ENCODE results near the gene PIK3AP1. TPM values are rescaled to one million over a fixed set of nuclear protein-coding genes. Genes with fewer than 3 reads are reported as not detected.
A peak's percentile ranks its signal among the peaks of the same experiment; 100 is the strongest.

Gene PIK3AP1
- total and polyA plus RNA-seq, 2 of the 13 experiments (the other 11 are each of a cell fraction or from before 2014, with no cell fraction given) = 3.6 to 13.8 TPM

- peak; percentile 74; the same call in 1 of the 2 replicates for TF ChIP-seq KDM2A (CRISPR knock-in tag; IDR thresholded peaks at IDR 0.05; ENCODE audit: borderline replicate concordance, low read depth)
- TF ChIP-seq REST (IDR thresholded peaks at IDR 0.05; ENCODE audit: borderline replicate concordance in 1 of 2, low read depth in 1 of 2, low read length in 2 of 2) = peak in 1 of 2 experiments; percentile 58; a peak in 1 of 4 replicates
- TF ChIP-seq RXRA (CRISPR knock-in tag; IDR thresholded peaks at IDR 0.05) = peak; percentile 26; the same call in 1 of the 2 replicates
- 0 out of 2 replicates have a peak, but pooled peaks have one; percentile 5 for TF ChIP-seq DMAP1 (CRISPR knock-in tag; IDR thresholded peaks at IDR 0.05)
- 0 out of 2 replicates have a peak, but pooled peaks have one; percentile 30 for TF ChIP-seq MED13 (CRISPR knock-in tag; IDR thresholded peaks at IDR 0.05)
- TF ChIP-seq PRDM4 (CRISPR knock-in tag; IDR thresholded peaks at IDR 0.05; ENCODE audit: borderline replicate concordance) = 0 out of 2 replicates have a peak, but pooled peaks have one; percentile 18
- TF ChIP-seq KDM3A (CRISPR knock-in tag; IDR thresholded peaks at IDR 0.05; ENCODE audit: low read depth) = no peak
- peak; percentile 60 for TF ChIP-seq AGO1 (IDR thresholded peaks at IDR 0.05; ENCODE audit: low read depth, low read length, poor library complexity, severe bottlenecking)
- TF ChIP-seq UBTF (CRISPR knock-in tag; IDR thresholded peaks at IDR 0.05) = peak; percentile 96
- peak; percentile 96 for TF ChIP-seq ZFY (CRISPR knock-in tag; IDR thresholded peaks at IDR 0.05)
- TF ChIP-seq AFF4 (CRISPR knock-in tag; IDR thresholded peaks at IDR 0.05) = 0 out of 2 replicates have a peak, but pooled peaks have one; percentile 42
- peak; percentile 60 for TF ChIP-seq FOSL2 (CRISPR knock-in tag; IDR thresholded peaks at IDR 0.05)
- TF ChIP-seq ASH2L (IDR thresholded peaks at IDR 0.05; ENCODE audit: insufficient read length, low read depth, low read length) = peak; percentile 75
- TF ChIP-seq HNRNPLL (IDR thresholded peaks at IDR 0.05; ENCODE audit: low read depth, low read length, poor library complexity, severe bottlenecking) = peak; percentile 24
- peak; percentile 93 for TF ChIP-seq KMT2A (CRISPR knock-in tag; IDR thresholded peaks at IDR 0.05)
These were observed 133.7 kb downstream of the PIK3AP1 start, which contains the start of gene TM9SF3 (continued) for GRCh38 chr10:96586419-96587263.
